Upper lobe of left lung (tissue), 6 donors: Measurements from ENCODE around the gene TRIM52. TPM values are rescaled to one million over a fixed set of nuclear protein-coding genes. Genes with fewer than 3 reads are reported as not detected.

Experiments used
- ATAC-seq, 2 donors: fragments of 200-7000 bp; cut with Tn5 transposase; one replicate each; pipeline ENCODE4 v1.9.1; 2022; ENCODE audit warnings: mild to moderate bottlenecking in 2 of 2, moderate library complexity in 2 of 2; ENCODE audit not compliant: low FRiP score in 2 of 2
- DNase-seq, 2 donors: peaks; one replicate each; pipeline ENCODE4 v3.0.0-alpha.2; 2019 to 2020
- H3K27ac ChIP-seq, 4 donors: fragments of 200-600 bp; sonication (generic); one replicate each; pipeline ENCODE4 v1.5.1; 2016 to 2019
- H3K27me3 ChIP-seq, 4 donors: fragments of 200-600 bp; sonication (generic); one replicate each; pipeline ENCODE4 v1.5.1; 2017 to 2019
- H3K36me3 ChIP-seq, 4 donors: fragments of 200-600 bp; sonication (generic); one replicate each; pipeline ENCODE4 v1.5.1; 2016 to 2019
- H3K4me1 ChIP-seq, 4 donors: fragments of 200-600 bp; sonication (generic); one replicate each; pipeline ENCODE4 v1.5.1; 2018 to 2019
- H3K4me3 ChIP-seq, 4 donors: fragments of 200-600 bp; sonication (generic); one replicate each; pipeline ENCODE4 v1.5.1; 2017 to 2019; ENCODE audit warnings: mild to moderate bottlenecking in 2 of 4, moderate library complexity in 1 of 4
- H3K9me3 ChIP-seq, 4 donors: fragments of 200-600 bp; sonication (generic); one replicate each; pipeline ENCODE4 v1.5.1; 2018 to 2019
- CTCF ChIP-seq, 6 experiments: fragments of 450-650 bp in 4 of 6; fragments of 200-600 bp in 2 of 6; sonication (generic) in 2 of 6; IDR thresholded peaks; one replicate each; pipeline ENCODE4 v1.5.1; 2016 to 2019; ENCODE audit warnings: antibody characterized with exemption in 6 of 6
- EP300 ChIP-seq, 4 donors: sonication (generic); formaldehyde crosslinking; IDR thresholded peaks; one replicate each; pipeline ENCODE4 v1.5.1; 2017; ENCODE audit warnings: antibody characterized with exemption in 4 of 4, control low read depth in 2 of 4
- POLR2A ChIP-seq, 4 donors: fragments of 450-650 bp; IDR thresholded peaks; one replicate each; pipeline ENCODE4 v1.5.1; 2016 to 2017; ENCODE audit warnings: antibody characterized with exemption in 4 of 4, mild to moderate bottlenecking in 2 of 4
- POLR2AphosphoS5 ChIP-seq, 2 donors: sonication (generic); formaldehyde crosslinking; IDR thresholded peaks; one replicate each; pipeline ENCODE4 v1.5.1; 2017; ENCODE audit warnings: antibody characterized with exemption in 2 of 2
- WGBS, 2 donors: methylation state at CpG; one replicate each; pipeline ENCODE4 v1.1.5; 2017 to 2018; 5-methylcytosine and 5-hydroxymethylcytosine counted together
- total RNA-seq, 6 donors: library from RNA; depleted of rRNA in 4 of 6; stranded (reverse); fragments of >200 nt in 4 of 6; gene quantifications; one replicate each; pipeline versions ENCODE4 v1.1.0 to v1.2.1, GENCODE V29; 2016 to 2021
- donor health status: DM: no; HTN: no; CAD: no; lungs with moderate emphysema.
- donor health status: DM: no; HTN: yes; CAD: no; lungs with severe emphysema.

TRIM52 gene
- total RNA-seq, 6 donors from 2014 or later: 12.3 to 47.1 (median 15.6) TPM

- Histone ChIP-seq H3K36me3 (peaks cover 0 to 21% (median 1%) of the 10 kb centered on the region in 4 donors), H3K27ac (no peak overlapping the region), H3K9me3 (no peaks in the 10 kb centered on the region), H3K4me3 (peak overlapping the region in 3 of 4 donors; percentile 78 to 92 (median 89)), H3K4me1 (peaks cover 56 to 69% (median 61%) of the 10 kb centered on the region in 4 donors), H3K27me3 (no peaks in the 10 kb centered on the region)
- WGBS, 2 donors: 54 to 62% methylated on average over 3 of the region's 3 CpGs
- TF ChIP-seq EP300 (IDR thresholded peaks at IDR 0.05) (no peak), POLR2A (IDR thresholded peaks at IDR 0.05) (no peak), POLR2AphosphoS5 (IDR thresholded peaks at IDR 0.05) (no peak), CTCF (IDR thresholded peaks at IDR 0.05) (no peak)
- DNase-seq: no peak
- no peak for ATAC-seq
These were observed 2.4 kb downstream of the TRIM52 start for GRCh38 chr5:181258576-181258975.

DNA sequence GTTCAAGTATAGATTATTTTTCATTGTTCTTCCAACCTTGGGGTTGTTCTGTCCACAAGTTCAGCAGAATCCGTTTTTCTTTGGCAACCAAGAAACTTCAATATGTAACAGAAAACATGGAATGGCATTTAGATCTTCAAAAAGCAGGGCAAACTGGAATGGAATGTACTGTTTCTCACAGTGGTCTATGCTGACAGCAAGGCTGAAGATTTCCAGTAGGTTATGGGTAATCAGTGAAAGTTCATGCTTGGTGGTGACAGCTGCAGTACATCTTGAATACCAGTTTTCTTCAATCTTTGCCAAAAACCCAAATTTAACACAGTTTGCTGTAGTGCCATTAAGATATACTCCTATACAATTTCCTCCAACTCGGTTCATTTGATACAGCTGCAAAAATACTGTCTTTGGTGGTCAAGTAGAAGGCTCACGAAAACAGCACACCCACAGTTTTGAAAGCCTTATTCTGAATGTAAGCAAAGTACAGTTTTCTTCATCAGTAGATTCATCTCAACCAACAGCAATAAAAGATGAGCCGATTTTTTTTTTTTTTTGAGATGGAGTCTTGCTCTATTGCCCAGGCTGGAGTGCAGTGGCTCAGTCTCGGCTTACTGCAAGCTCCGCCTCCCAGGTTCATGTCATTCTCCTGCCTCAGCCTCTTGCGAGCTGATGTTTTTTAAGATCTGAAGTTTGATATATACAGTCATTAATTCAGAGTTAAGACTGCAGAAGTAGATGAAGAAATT lies 4.9 kb downstream of the TRIM52 start:
- DNase-seq (no peak), ATAC-seq (no peak)
- TF ChIP-seq POLR2A (IDR thresholded peaks at IDR 0.05) (no peak), POLR2AphosphoS5 (IDR thresholded peaks at IDR 0.05) (no peak), CTCF (IDR thresholded peaks at IDR 0.05) (no peak), EP300 (IDR thresholded peaks at IDR 0.05) (no peak)
- Histone ChIP-seq H3K36me3 (peaks cover 0 to 30% (median 3%) of the 10 kb centered on the region in 4 donors), H3K27ac (peak overlapping the region in 1 of 4 donors; percentile 26), H3K27me3 (no peaks in the 10 kb centered on the region), H3K4me1 (peaks cover 56 to 80% (median 63%) of the 10 kb centered on the region in 4 donors), H3K4me3 (no peak overlapping the region), H3K9me3 (no peaks in the 10 kb centered on the region)
- WGBS, 2 donors: 83 to 85% methylated on average over 7 of the region's 7 CpGs

GRCh38 chr5:181255276-181255675 lies 5.7 kb downstream of the TRIM52 start:
- Histone ChIP-seq H3K36me3 (peaks cover 0 to 30% (median 3%) of the 10 kb centered on the region in 4 donors), H3K27me3 (no peaks in the 10 kb centered on the region), H3K27ac (peak overlapping the region in 2 of 4 donors; percentile 15 to 26), H3K9me3 (no peaks in the 10 kb centered on the region), H3K4me3 (no peak overlapping the region), H3K4me1 (peaks cover 58 to 84% (median 69%) of the 10 kb centered on the region in 4 donors)
- DNase-seq (no peak), ATAC-seq (no peak)
- 41 to 50% methylated on average over 1 of the region's 1 CpG for WGBS, 2 donors
- TF ChIP-seq CTCF (IDR thresholded peaks at IDR 0.05): no peak
- no peak for TF ChIP-seq EP300 (IDR thresholded peaks at IDR 0.05)
- TF ChIP-seq POLR2AphosphoS5 (IDR thresholded peaks at IDR 0.05): no peak
- TF ChIP-seq POLR2A (IDR thresholded peaks at IDR 0.05): no peak

- Histone ChIP-seq H3K27me3 (no peaks in the 10 kb centered on the region), H3K4me3 (peak overlapping the region in 3 of 4 donors; percentile 75 to 86 (median 84)), H3K27ac (peak overlapping the region; percentile 70 to 98 (median 94)), H3K4me1 (peaks cover 46 to 74% (median 56%) of the 10 kb centered on the region in 4 donors), H3K36me3 (peaks cover 0 to 10% (median 2%) of the 10 kb centered on the region in 4 donors), H3K9me3 (no peaks in the 10 kb centered on the region)
- 65 to 87% methylated on average over 4 of the region's 4 CpGs for WGBS, 2 donors
- no peak for DNase-seq
- TF ChIP-seq EP300 (IDR thresholded peaks at IDR 0.05) (no peak), POLR2AphosphoS5 (IDR thresholded peaks at IDR 0.05) (no peak), POLR2A (IDR thresholded peaks at IDR 0.05) (no peak), CTCF (IDR thresholded peaks at IDR 0.05) (no peak)
- ATAC-seq: no peak
These were observed 12.7 kb downstream of the TRIM52 start for GRCh38 chr5:181248277-181248676.
